Measurements from ENCODE around the gene GLS2.

GRCh38 chr12:56487448-56488040, 417 bp downstream of the GLS2 start:
- TF ChIP-seq KDM5A (IDR thresholded peaks at IDR 0.05) (no peak), USF2 (IDR thresholded peaks at IDR 0.05) (no peak), CTCF (IDR thresholded peaks at IDR 0.05) (no peak), EP300 (IDR thresholded peaks at IDR 0.05) (no peak), MYC (IDR thresholded peaks at IDR 0.05; ENCODE audit: borderline replicate concordance, low read length) (no peak), PHF8 (IDR thresholded peaks at IDR 0.05; ENCODE audit: borderline replicate concordance, low read depth) (no peak), NPAS2 (CRISPR knock-in tag; IDR thresholded peaks at IDR 0.05; ENCODE audit: borderline replicate concordance) (no peak)
- TF ChIP-seq, protein P1, sequence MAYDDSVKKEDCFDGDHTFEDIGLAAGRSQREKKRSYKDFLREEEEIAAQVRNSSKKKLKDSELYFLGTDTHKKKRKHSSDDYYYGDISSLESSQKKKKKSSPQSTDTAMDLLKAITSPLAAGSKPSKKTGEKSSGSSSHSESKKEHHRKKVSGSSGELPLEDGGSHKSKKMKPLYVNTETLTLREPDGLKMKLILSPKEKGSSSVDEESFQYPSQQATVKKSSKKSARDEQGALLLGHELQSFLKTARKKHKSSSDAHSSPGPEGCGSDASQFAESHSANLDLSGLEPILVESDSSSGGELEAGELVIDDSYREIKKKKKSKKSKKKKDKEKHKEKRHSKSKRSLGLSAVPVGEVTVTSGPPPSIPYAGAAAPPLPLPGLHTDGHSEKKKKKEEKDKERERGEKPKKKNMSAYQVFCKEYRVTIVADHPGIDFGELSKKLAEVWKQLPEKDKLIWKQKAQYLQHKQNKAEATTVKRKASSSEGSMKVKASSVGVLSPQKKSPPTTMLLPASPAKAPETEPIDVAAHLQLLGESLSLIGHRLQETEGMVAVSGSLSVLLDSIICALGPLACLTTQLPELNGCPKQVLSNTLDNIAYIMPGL (CRISPR knock-in tag; IDR thresholded peaks at IDR 0.05; ENCODE audit: borderline replicate concordance): no peak
- TF ChIP-seq, protein P2, sequence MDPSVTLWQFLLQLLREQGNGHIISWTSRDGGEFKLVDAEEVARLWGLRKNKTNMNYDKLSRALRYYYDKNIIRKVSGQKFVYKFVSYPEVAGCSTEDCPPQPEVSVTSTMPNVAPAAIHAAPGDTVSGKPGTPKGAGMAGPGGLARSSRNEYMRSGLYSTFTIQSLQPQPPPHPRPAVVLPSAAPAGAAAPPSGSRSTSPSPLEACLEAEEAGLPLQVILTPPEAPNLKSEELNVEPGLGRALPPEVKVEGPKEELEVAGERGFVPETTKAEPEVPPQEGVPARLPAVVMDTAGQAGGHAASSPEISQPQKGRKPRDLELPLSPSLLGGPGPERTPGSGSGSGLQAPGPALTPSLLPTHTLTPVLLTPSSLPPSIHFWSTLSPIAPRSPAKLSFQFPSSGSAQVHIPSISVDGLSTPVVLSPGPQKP (IDR thresholded peaks at IDR 0.05; ENCODE audit: low read depth, low read length): no peak
- TF ChIP-seq, protein P3, sequence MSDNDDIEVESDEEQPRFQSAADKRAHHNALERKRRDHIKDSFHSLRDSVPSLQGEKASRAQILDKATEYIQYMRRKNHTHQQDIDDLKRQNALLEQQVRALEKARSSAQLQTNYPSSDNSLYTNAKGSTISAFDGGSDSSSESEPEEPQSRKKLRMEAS (IDR thresholded peaks at IDR 0.05): no peak
- TF ChIP-seq, protein P4, sequence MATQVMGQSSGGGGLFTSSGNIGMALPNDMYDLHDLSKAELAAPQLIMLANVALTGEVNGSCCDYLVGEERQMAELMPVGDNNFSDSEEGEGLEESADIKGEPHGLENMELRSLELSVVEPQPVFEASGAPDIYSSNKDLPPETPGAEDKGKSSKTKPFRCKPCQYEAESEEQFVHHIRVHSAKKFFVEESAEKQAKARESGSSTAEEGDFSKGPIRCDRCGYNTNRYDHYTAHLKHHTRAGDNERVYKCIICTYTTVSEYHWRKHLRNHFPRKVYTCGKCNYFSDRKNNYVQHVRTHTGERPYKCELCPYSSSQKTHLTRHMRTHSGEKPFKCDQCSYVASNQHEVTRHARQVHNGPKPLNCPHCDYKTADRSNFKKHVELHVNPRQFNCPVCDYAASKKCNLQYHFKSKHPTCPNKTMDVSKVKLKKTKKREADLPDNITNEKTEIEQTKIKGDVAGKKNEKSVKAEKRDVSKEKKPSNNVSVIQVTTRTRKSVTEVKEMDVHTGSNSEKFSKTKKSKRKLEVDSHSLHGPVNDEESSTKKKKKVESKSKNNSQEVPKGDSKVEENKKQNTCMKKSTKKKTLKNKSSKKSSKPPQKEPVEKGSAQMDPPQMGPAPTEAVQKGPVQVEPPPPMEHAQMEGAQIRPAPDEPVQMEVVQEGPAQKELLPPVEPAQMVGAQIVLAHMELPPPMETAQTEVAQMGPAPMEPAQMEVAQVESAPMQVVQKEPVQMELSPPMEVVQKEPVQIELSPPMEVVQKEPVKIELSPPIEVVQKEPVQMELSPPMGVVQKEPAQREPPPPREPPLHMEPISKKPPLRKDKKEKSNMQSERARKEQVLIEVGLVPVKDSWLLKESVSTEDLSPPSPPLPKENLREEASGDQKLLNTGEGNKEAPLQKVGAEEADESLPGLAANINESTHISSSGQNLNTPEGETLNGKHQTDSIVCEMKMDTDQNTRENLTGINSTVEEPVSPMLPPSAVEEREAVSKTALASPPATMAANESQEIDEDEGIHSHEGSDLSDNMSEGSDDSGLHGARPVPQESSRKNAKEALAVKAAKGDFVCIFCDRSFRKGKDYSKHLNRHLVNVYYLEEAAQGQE (IDR thresholded peaks at IDR 0.05): no peak

Measured in A549 (cell line).